Measurements from ENCODE around the gene ORC6. TPM values are rescaled to one million over a fixed set of nuclear protein-coding genes. Genes with fewer than 3 reads are reported as not detected.

ORC6 gene
- total and polyA plus RNA-seq, 10 of the 15 experiments (the other 5 are each of a cell fraction or from before 2014, with no cell fraction given): 25.7 to 88.5 (median 49.1) TPM

DNA sequence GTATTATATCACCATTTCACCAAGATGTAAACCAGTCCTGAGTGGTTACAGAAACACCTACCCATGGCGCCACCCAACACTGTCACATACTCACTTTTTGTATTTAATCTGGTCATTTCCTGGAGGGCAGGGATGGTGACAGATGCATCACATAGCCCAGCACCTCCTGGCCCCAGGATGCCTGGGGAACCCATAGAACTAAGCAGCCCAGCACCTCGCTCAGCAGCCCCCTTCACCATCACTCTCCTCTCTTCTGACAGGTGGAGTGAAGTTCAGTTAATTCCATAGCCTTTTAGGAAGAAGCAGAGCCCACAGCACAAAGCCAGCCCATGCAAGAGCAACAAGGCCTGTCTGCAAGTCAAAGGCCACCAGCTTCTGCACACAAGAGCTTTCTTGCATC, 31.2 kb downstream of the ORC6 start (continued):
- TF ChIP-seq TCF7 (IDR thresholded peaks at IDR 0.05; ENCODE audit: borderline replicate concordance) (no peak), TCF12 (IDR thresholded peaks at IDR 0.05; ENCODE audit: low read depth, low read length) (no peak), MYC (IDR thresholded peaks at IDR 0.05; ENCODE audit: insufficient read depth, insufficient read length, insufficient replicate concordance, low read length, severe bottlenecking) (no peak), SMARCA5 (IDR thresholded peaks at IDR 0.05) (no peak), MYB (IDR thresholded peaks at IDR 0.05; ENCODE audit: borderline replicate concordance, low read depth, low read length) (no peak), IRF4 (IDR thresholded peaks at IDR 0.05; ENCODE audit: low read depth, low read length) (no peak), ESRRA (IDR thresholded peaks at IDR 0.05; ENCODE audit: low read length) (no peak), STAT1 (conservative IDR thresholded peaks at IDR 0.05) (no peak)
- TF ChIP-seq, protein P1, sequence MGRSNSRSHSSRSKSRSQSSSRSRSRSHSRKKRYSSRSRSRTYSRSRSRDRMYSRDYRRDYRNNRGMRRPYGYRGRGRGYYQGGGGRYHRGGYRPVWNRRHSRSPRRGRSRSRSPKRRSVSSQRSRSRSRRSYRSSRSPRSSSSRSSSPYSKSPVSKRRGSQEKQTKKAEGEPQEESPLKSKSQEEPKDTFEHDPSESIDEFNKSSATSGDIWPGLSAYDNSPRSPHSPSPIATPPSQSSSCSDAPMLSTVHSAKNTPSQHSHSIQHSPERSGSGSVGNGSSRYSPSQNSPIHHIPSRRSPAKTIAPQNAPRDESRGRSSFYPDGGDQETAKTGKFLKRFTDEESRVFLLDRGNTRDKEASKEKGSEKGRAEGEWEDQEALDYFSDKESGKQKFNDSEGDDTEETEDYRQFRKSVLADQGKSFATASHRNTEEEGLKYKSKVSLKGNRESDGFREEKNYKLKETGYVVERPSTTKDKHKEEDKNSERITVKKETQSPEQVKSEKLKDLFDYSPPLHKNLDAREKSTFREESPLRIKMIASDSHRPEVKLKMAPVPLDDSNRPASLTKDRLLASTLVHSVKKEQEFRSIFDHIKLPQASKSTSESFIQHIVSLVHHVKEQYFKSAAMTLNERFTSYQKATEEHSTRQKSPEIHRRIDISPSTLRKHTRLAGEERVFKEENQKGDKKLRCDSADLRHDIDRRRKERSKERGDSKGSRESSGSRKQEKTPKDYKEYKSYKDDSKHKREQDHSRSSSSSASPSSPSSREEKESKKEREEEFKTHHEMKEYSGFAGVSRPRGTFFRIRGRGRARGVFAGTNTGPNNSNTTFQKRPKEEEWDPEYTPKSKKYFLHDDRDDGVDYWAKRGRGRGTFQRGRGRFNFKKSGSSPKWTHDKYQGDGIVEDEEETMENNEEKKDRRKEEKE (IDR thresholded peaks at IDR 0.05): no peak

DNA sequence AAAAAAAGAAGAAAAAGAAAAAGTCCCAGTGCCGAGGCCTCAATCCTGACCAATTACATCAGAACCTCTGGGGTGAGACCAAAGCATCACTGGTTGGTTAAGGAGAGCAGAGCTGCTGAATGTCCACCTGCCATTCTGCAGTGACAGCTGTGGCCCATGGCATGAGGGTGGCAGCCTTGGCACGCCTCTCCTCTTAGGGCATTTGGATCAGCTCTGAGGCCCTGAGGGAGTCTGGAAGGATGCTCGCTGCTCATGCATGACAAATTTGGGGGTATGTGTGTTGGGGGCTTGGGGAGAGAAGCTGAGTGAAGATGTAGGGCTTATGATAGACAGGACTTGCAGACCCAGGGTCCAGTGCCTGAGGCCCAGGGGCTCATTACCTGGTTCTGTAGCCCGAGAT, 32.4 kb downstream of the ORC6 start:
- in situ Hi-C loops (cut with MboI): no loop called here
- DNase-seq (ENCODE audit: low read depth, low spot score): no peak
- FAIRE-seq: no peak
- no peak overlapping the region for H3K4me2 ChIP-seq (ENCODE audit: control insufficient read depth, insufficient read depth)
- RAD21 ChIA-PET (ENCODE audit: unreplicated experiment): interaction anchor here (0.8 kb wide), 1 partner anchor 79 kb away, joined by 3 read pairs; no protein-coding TSS in a partner anchor
- intact Hi-C loops (cut with micrococcal nuclease; ENCODE audit: unreplicated experiment): no loop called here
- no peak overlapping the region for H3K9ac ChIP-seq (ENCODE audit: control insufficient read depth, insufficient read depth, low read length)
- H3K79me2 ChIP-seq (ENCODE audit: control insufficient read depth, insufficient read depth, low read length): no peaks in the 10 kb centered on the region
- 81% methylated on average over 4 of the region's 4 CpGs for WGBS (ENCODE audit: insufficient coverage, insufficient replicate concordance, low lambda C conversion rate, missing lambda C conversion rate)
- peaks cover 2% of the 10 kb centered on the region; the same call in 1 of the 3 replicates for H3K9me3 ChIP-seq (replicated peaks; ENCODE audit: control insufficient read depth, insufficient read depth, low read length)
- SMC1A ChIA-PET (ENCODE audit: uncharacterized antibody, unreplicated experiment): interaction anchor here (0.8 to 0.9 kb wide), 2 partner anchors 68 to 86 kb away, joined by 3 to 4 read pairs; no protein-coding TSS in a partner anchor
- H4K20me1 ChIP-seq (ENCODE audit: control insufficient read depth, insufficient read depth): no peaks in the 10 kb centered on the region
- H2AFZ ChIP-seq (ENCODE audit: control insufficient read depth, low read depth, low read length): no peak overlapping the region
- no peaks in the 10 kb centered on the region for H3K4me1 ChIP-seq (ENCODE audit: control insufficient read depth, insufficient read depth, low read length)
- no TSS peak for BruUV-seq (replicated peaks)
- H3K36me3 ChIP-seq (ENCODE audit: control insufficient read depth in 2 of 2, insufficient read depth in 2 of 2, low read length in 1 of 2): no peaks in the 10 kb centered on the region
- CTCF ChIA-PET: interaction anchor here (0.8 to 1.5 kb wide), 2 partner anchors 26 to 48 kb away, joined by 3 to 4 read pairs; no protein-coding TSS in a partner anchor
- ATAC-seq: no peak
- TF ChIP-seq SMAD5 (IDR thresholded peaks at IDR 0.05; ENCODE audit: low read depth) (no peak), TBL1XR1 (IDR thresholded peaks at IDR 0.05; ENCODE audit: low read depth, low read length) (no peak), STAT1 (conservative IDR thresholded peaks at IDR 0.05) (no peak), CHD4 (IDR thresholded peaks at IDR 0.05) (no peak), CHD2 (IDR thresholded peaks at IDR 0.05; ENCODE audit: borderline replicate concordance, low read depth, low read length) (no peak), POU2F2 (IDR thresholded peaks at IDR 0.05; ENCODE audit: borderline replicate concordance, low read depth, low read length) (no peak), RBBP5 (conservative IDR thresholded peaks at IDR 0.05) (no peak), CBFB (IDR thresholded peaks at IDR 0.05; ENCODE audit: low read depth) (no peak), NBN (IDR thresholded peaks at IDR 0.05) (no peak), MXI1 (IDR thresholded peaks at IDR 0.05; ENCODE audit: low read depth, low read length) (no peak), EZH2 (IDR thresholded peaks at IDR 0.05; ENCODE audit: borderline replicate concordance, control insufficient read depth, low read depth, low read length) (no peak), IKZF2 (IDR thresholded peaks at IDR 0.05) (no peak), BMI1 (IDR thresholded peaks at IDR 0.05; ENCODE audit: borderline replicate concordance) (no peak), SIN3A (IDR thresholded peaks at IDR 0.05; ENCODE audit: low read depth, low read length) (no peak)
- TF ChIP-seq, protein P2, sequence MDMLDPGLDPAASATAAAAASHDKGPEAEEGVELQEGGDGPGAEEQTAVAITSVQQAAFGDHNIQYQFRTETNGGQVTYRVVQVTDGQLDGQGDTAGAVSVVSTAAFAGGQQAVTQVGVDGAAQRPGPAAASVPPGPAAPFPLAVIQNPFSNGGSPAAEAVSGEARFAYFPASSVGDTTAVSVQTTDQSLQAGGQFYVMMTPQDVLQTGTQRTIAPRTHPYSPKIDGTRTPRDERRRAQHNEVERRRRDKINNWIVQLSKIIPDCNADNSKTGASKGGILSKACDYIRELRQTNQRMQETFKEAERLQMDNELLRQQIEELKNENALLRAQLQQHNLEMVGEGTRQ (IDR thresholded peaks at IDR 0.05; ENCODE audit: borderline replicate concordance, low read depth, low read length): no peak
- no peaks in the 10 kb centered on the region for H3K27me3 ChIP-seq (replicated peaks in 1 of 2; ENCODE audit: control insufficient read depth in 2 of 2, insufficient read depth in 2 of 2, low read length in 1 of 2)
- no peak overlapping the region for H3K4me3 ChIP-seq
- POLR2A ChIA-PET: interaction anchor here (0.6 kb wide), 1 partner anchor 51 kb away, joined by 3 read pairs; no protein-coding TSS in a partner anchor
- H3K27ac ChIP-seq (ENCODE audit: control insufficient read depth, insufficient read depth): no peak overlapping the region

Data from GM12878 (cell line).